ENCODE data around the gene HDAC2. TPM values are rescaled to one million over a fixed set of nuclear protein-coding genes. Genes with fewer than 3 reads are reported as not detected.

HDAC2 gene
- total RNA-seq, 1 donor from 2014 or later = 67.8 TPM

GRCh38 chr6:113893451-113893850, 77.5 kb downstream of the HDAC2 start:
- H3K4me1 ChIP-seq = no peaks in the 10 kb centered on the region
- H3K36me3 ChIP-seq = no peaks in the 10 kb centered on the region
- no peak overlapping the region for H3K4me3 ChIP-seq
- TF ChIP-seq POLR2A (IDR thresholded peaks at IDR 0.05) (no peak), POLR2AphosphoS5 (IDR thresholded peaks at IDR 0.05; ENCODE audit: insufficient read depth in 1 of 2, low read depth in 1 of 2) (no peak)
- TF ChIP-seq, protein P1, sequence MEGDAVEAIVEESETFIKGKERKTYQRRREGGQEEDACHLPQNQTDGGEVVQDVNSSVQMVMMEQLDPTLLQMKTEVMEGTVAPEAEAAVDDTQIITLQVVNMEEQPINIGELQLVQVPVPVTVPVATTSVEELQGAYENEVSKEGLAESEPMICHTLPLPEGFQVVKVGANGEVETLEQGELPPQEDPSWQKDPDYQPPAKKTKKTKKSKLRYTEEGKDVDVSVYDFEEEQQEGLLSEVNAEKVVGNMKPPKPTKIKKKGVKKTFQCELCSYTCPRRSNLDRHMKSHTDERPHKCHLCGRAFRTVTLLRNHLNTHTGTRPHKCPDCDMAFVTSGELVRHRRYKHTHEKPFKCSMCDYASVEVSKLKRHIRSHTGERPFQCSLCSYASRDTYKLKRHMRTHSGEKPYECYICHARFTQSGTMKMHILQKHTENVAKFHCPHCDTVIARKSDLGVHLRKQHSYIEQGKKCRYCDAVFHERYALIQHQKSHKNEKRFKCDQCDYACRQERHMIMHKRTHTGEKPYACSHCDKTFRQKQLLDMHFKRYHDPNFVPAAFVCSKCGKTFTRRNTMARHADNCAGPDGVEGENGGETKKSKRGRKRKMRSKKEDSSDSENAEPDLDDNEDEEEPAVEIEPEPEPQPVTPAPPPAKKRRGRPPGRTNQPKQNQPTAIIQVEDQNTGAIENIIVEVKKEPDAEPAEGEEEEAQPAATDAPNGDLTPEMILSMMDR (IDR thresholded peaks at IDR 0.05) = no peak
- H3K9me3 ChIP-seq = no peaks in the 10 kb centered on the region
- no peak for DNase-seq (ENCODE audit: extremely low spot score in 2 of 2)
- intact Hi-C loops (cut with DNase I) = no loop called here
- H3K27ac ChIP-seq = no peak overlapping the region
- H3K27me3 ChIP-seq = no peaks in the 10 kb centered on the region

DNA sequence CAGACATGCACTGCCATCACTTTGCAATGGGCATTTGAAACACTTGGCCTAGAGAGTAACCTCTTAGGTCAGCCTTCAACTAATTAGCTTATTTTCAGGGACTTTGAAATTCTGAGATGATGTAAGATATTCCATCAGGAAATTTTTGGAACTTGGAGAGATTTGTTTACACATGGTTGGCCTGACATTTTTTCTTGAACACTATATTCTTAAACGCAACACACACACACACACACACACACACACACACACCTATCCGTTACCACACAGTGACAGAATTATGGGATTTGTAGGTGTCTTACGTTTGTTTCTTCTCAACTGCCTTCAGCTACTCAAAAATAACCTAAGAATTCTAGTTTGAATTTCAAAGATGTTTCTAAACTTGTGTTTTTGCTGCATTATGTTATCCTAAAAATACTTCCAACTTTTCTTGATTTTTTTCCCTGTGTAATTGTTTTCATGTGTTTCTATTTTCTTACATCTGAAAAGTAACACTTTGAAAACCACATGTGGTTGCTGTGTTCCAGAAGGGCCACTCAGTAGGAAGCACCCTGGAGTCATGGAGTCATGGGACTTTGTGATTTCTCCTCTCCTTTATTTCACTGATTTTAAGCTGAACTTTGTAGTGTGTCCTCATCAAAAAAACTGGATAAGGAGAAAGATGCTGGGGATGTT, 81.9 kb downstream of the HDAC2 start:
- Histone ChIP-seq H3K27ac (no peak overlapping the region), H3K4me1 (no peaks in the 10 kb centered on the region), H3K4me3 (no peak overlapping the region), H3K27me3 (no peaks in the 10 kb centered on the region), H3K9me3 (no peaks in the 10 kb centered on the region), H3K36me3 (no peaks in the 10 kb centered on the region)
- intact Hi-C loops (cut with DNase I) = no loop called here
- DNase-seq (ENCODE audit: extremely low spot score in 2 of 2) = no peak
- TF ChIP-seq, protein P1 (IDR thresholded peaks at IDR 0.05) = no peak
- TF ChIP-seq POLR2AphosphoS5 (IDR thresholded peaks at IDR 0.05; ENCODE audit: insufficient read depth in 1 of 2, low read depth in 1 of 2) (no peak), POLR2A (IDR thresholded peaks at IDR 0.05) (no peak)

DNA sequence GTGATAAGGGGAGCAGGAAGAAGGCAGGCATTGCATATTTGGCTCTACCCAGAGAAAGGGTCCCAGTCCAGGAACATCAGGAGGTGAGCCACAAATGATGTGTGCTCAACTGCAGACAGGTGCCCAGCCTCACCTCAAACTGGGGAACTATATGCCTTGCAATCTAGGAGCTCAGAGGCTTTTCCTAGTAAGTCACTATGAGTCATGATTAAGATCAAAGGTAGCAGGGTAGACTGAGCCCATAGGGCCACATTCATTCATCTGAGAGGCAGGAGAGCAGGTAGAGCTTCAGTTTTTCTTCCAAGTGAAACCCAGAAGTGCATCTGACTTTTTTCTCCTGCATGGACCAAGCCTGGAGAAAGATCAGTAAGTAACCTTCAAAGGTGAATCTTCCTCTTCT, 82.5 kb downstream of the HDAC2 start:
- Histone ChIP-seq H3K27me3 (no peaks in the 10 kb centered on the region), H3K36me3 (no peaks in the 10 kb centered on the region), H3K4me3 (no peak overlapping the region), H3K9me3 (no peaks in the 10 kb centered on the region), H3K4me1 (no peaks in the 10 kb centered on the region), H3K27ac (no peak overlapping the region)
- intact Hi-C loops (cut with DNase I) = no loop called here
- TF ChIP-seq, protein P1 (IDR thresholded peaks at IDR 0.05) = no peak
- TF ChIP-seq POLR2AphosphoS5 (IDR thresholded peaks at IDR 0.05; ENCODE audit: insufficient read depth in 1 of 2, low read depth in 1 of 2) (no peak), POLR2A (IDR thresholded peaks at IDR 0.05) (no peak)
- DNase-seq (ENCODE audit: extremely low spot score in 2 of 2) = no peak

DNA sequence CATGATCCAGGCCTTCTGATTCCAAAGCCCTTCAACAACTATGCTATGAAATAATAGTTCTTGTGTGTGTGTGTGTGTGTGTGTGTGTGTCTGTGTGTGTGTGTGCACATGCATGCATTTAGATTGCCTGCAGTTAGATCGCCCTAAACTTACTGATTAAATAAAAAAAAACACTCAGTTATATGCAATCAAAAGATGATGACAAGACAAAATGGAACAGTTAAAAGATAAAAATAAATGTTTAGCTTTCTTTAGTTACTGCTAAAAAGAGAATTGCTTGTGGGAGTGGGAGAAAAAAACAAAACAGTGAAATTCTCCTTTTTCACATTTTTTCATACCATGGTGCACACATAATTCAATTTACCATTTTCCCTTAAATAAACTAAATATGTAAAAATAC, 84.4 kb downstream of the HDAC2 start:
- no peaks in the 10 kb centered on the region for H3K9me3 ChIP-seq
- H3K4me1 ChIP-seq = no peaks in the 10 kb centered on the region
- intact Hi-C loops (cut with DNase I) = no loop called here
- no peak for DNase-seq (ENCODE audit: extremely low spot score in 2 of 2)
- TF ChIP-seq, protein P1 (IDR thresholded peaks at IDR 0.05) = no peak
- no peak for TF ChIP-seq POLR2A (IDR thresholded peaks at IDR 0.05)
- TF ChIP-seq POLR2AphosphoS5 (IDR thresholded peaks at IDR 0.05; ENCODE audit: insufficient read depth in 1 of 2, low read depth in 1 of 2) = no peak
- no peak overlapping the region for H3K4me3 ChIP-seq
- H3K36me3 ChIP-seq = no peaks in the 10 kb centered on the region
- no peaks in the 10 kb centered on the region for H3K27me3 ChIP-seq
- H3K27ac ChIP-seq = no peak overlapping the region

DNA sequence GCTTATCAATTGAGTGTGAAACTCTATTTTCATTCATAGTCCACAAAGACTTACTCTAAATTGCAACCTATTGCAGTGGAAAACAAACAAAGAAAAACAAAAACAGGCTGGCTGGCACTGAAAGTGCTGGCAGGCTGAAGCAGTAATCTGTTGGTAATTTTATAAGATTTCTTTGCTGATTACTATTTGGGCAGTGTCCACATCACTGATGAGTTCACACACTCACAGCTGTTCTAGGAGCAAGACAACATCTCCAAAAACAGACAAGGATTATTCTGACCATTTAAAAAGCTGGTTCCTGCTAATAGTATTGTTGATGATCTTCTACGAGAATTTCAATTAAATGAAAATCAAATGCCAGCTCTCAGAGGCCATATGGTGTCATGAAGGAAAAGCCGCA, 86.9 kb downstream of the HDAC2 start:
- Histone ChIP-seq H3K9me3 (no peaks in the 10 kb centered on the region), H3K4me3 (no peak overlapping the region), H3K36me3 (no peaks in the 10 kb centered on the region), H3K27me3 (no peaks in the 10 kb centered on the region), H3K4me1 (no peaks in the 10 kb centered on the region), H3K27ac (no peak overlapping the region)
- DNase-seq (ENCODE audit: extremely low spot score in 2 of 2) = no peak
- no peak for TF ChIP-seq POLR2A (IDR thresholded peaks at IDR 0.05)
- no peak for TF ChIP-seq POLR2AphosphoS5 (IDR thresholded peaks at IDR 0.05; ENCODE audit: insufficient read depth in 1 of 2, low read depth in 1 of 2)
- TF ChIP-seq, protein P1 (IDR thresholded peaks at IDR 0.05) = no peak
- intact Hi-C loops (cut with DNase I) = no loop called here
